ENCODE data around the gene AGBL4.

AGBL4 gene

GRCh38 chr1:48792961-48793360 lies 1230.8 kb downstream of the AGBL4 start:
- no peak for TF ChIP-seq CTCF (IDR thresholded peaks at IDR 0.05; ENCODE audit: insufficient read depth, low read depth, low read length, missing control alignments)
- no peak for DNase-seq (ENCODE audit: low read depth)
- no peak overlapping the region for H3K4me3 ChIP-seq (ENCODE audit: low read length)

DNA sequence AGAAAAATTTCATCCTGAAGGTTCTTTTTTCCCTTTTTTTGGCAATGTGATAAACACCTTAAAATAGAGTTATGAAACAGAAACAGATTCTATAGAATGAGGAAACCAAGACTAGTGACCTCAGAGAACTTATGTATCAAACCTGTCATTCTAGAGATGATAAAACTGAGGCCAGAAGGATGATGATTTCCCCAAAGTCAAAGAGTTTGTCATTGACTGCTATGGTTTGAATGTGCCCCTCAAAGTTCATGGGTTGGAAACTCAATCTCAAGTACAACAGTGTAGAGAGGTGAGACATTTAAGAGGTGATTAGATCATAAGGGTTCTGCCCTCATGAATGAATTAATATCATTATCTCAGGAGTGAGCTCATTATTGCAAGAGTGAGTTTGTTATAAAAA lies 1233.4 kb downstream of the AGBL4 start:
- no peak for TF ChIP-seq CTCF (IDR thresholded peaks at IDR 0.05; ENCODE audit: insufficient read depth, low read depth, low read length, missing control alignments)
- no peak for DNase-seq (ENCODE audit: low read depth)
- H3K4me3 ChIP-seq (ENCODE audit: low read length), result no peak overlapping the region

GRCh38 chr1:48789903-48790302 lies 1233.9 kb downstream of the AGBL4 start:
- DNase-seq (ENCODE audit: low read depth), result no peak
- no peak for TF ChIP-seq CTCF (IDR thresholded peaks at IDR 0.05; ENCODE audit: insufficient read depth, low read depth, low read length, missing control alignments)
- no peak overlapping the region for H3K4me3 ChIP-seq (ENCODE audit: low read length)

- DNase-seq (ENCODE audit: low read depth), result no peak
Observed at GRCh38 chr1:48785869-48786268, 1237.9 kb downstream of the AGBL4 start.

GRCh38 chr1:48784301-48784700 lies 1239.5 kb downstream of the AGBL4 start:
- no peak for TF ChIP-seq CTCF (IDR thresholded peaks at IDR 0.05; ENCODE audit: insufficient read depth, low read depth, low read length, missing control alignments)
- DNase-seq (ENCODE audit: low read depth), result peak; percentile 47
- H3K4me3 ChIP-seq (ENCODE audit: low read length), result no peak overlapping the region

More at GRCh38 chr1:48785869-48786268, 1237.9 kb downstream of the AGBL4 start:
- TF ChIP-seq CTCF (IDR thresholded peaks at IDR 0.05; ENCODE audit: insufficient read depth, low read depth, low read length, missing control alignments), result no peak
- no peak overlapping the region for H3K4me3 ChIP-seq (ENCODE audit: low read length)

GRCh38 chr1:48777219-48777895 lies 1246.4 kb downstream of the AGBL4 start:
- peak; percentile 18 for DNase-seq (ENCODE audit: low read depth)
- TF ChIP-seq CTCF (IDR thresholded peaks at IDR 0.05; ENCODE audit: insufficient read depth, low read depth, low read length, missing control alignments), result no peak
- H3K4me3 ChIP-seq (ENCODE audit: low read length), result peak overlapping the region; percentile 30
